ENCODE results near the gene RAB32.
"Not testable (repeated sequence)": the region's sequence is repeated elsewhere in the genome, so short reads cannot be mapped to it uniquely, and the experiment has no call there.

Gene RAB32

GRCh38 chr6:146543211-146543939 is at the start of gene RAB32:
RAB32 (plus strand) TSS chr6:146543833; CDS start chr6:146543872, 39 bp downstream.
- DNase-seq, result no peak

- no peak for DNase-seq
Measured at GRCh38 chr6:146498309-146498708, 45.3 kb upstream of the RAB32 start.

GRCh38 chr6:146503096-146503495 is 40.5 kb upstream of the RAB32 start:
- DNase-seq, result no peak

- DNase-seq, result no peak
Measured at GRCh38 chr6:146515212-146515611, 28.4 kb upstream of the RAB32 start.

GRCh38 chr6:146526192-146526591 is 17.4 kb upstream of the RAB32 start:
- DNase-seq, result no peak

- DNase-seq, result no peak
Measured at GRCh38 chr6:146532702-146533101, 10.9 kb upstream of the RAB32 start.

GRCh38 chr6:146542881-146543210 is 787 bp upstream of the RAB32 start:
- DNase-seq, result no peak

GRCh38 chr6:146543940-146544615 is 445 bp downstream of the RAB32 start:
- no peak for DNase-seq

- DNase-seq, result no peak
Measured at GRCh38 chr6:146544616-146545182, 1.1 kb downstream of the RAB32 start.

GRCh38 chr6:146545581-146545980 is 1.9 kb downstream of the RAB32 start:
- no peak for DNase-seq

- no peak for DNase-seq
Measured at GRCh38 chr6:146546443-146547043, 2.9 kb downstream of the RAB32 start.

GRCh38 chr6:146547889-146548288 is 4.3 kb downstream of the RAB32 start:
- DNase-seq, result no peak

GRCh38 chr6:146548898-146549374 is 5.3 kb downstream of the RAB32 start:
- DNase-seq, result no peak

GRCh38 chr6:146550911-146551310 is 7.3 kb downstream of the RAB32 start:
- DNase-seq, result no peak

GRCh38 chr6:146551545-146551944 is 7.9 kb downstream of the RAB32 start:
- DNase-seq, result no peak

- DNase-seq, result no peak
Measured at GRCh38 chr6:146553377-146554135, 9.9 kb downstream of the RAB32 start.

- no peak for DNase-seq
Measured at GRCh38 chr6:146560607-146561006, 17.0 kb downstream of the RAB32 start.

- not testable (repeated sequence) for DNase-seq
Measured at GRCh38 chr6:146566661-146567060, 23.0 kb downstream of the RAB32 start.

GRCh38 chr6:146568619-146569018 is 25.0 kb downstream of the RAB32 start:
- not testable (repeated sequence) for DNase-seq

GRCh38 chr6:146574211-146574610 is 30.6 kb downstream of the RAB32 start:
- no peak for DNase-seq

GRCh38 chr6:146578054-146578453 is 34.4 kb downstream of the RAB32 start:
- DNase-seq, result no peak

GRCh38 chr6:146581968-146582367 is 38.3 kb downstream of the RAB32 start:
- DNase-seq, result no peak

GRCh38 chr6:146582857-146583256 is 39.2 kb downstream of the RAB32 start:
- no peak for DNase-seq
